NCI-H1694 treated with DMSO at 0.1 percent for 48 hours (cell line): ENCODE results near the gene KCNH5.

Experiments
- DNase-seq: peaks from one replicate; lab custom pipeline; 2025; lab: John Stamatoyannopoulos, UW

KCNH5 gene

DNA sequence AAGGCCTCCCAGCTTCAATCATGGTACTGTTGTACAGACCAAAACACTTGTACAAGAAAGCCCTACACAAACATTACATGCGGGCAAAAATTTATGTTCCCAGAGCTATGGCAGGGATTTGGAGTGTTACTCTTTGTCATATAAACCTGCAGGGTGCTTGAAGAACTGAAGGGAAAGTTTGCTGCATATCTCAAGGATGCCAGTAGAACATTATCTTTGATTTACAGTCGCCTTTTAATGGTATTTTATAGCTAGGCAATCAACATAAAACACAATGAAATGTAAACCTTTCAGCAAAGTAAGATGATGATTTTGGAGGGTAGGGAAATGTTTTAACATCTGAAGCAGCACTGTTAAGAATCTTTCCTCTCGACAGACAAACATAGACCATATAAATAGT, 305.6 kb downstream of the KCNH5 start:
- no peak for DNase-seq

- no peak for DNase-seq
These were observed 308.9 kb downstream of the KCNH5 start for GRCh38 chr14:62736048-62737043.

GRCh38 chr14:62734831-62735230, 310.4 kb downstream of the KCNH5 start:
- no peak for DNase-seq

DNA sequence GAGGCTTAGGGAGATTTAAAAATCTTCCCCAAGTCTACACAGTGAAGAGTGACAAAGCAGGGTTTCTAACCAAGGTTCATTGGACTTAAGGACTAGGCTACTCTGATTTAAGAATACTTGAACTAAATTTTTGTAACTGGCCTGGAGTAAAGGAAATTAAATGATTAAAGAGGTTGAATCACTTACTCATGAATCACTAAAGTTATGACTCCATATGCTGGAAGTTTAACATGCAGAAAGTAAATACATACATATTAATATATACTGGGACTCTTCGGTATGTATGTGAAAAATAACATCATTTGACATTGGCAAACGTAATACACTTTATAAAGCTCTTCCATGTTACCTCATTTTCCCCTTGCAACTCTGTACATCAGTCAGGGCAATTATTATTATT, 322.9 kb downstream of the KCNH5 start:
- DNase-seq, result no peak

- no peak for DNase-seq
These were observed 326.6 kb downstream of the KCNH5 start for GRCh38 chr14:62718629-62719028.

- no peak for DNase-seq
These were observed 333.8 kb downstream of the KCNH5 start for GRCh38 chr14:62711351-62712023.

DNA sequence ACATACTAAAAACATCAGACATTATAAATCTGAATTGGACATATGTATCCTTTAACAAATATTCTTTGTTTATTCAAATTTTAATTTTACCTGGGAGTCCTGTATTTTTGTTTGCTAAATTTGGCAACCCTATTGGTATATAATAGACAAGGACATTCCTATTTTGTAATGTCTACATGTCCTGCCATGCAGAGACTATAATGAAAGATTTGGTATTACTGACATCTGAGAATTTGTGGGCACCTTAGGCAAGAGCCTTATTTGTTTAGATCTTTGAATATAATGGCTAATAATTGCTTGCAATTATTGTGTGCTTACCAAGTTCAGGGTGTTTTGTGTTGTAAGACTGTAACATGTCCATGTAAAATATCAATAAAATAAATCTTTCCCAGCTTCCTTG, 334.4 kb downstream of the KCNH5 start:
- no peak for DNase-seq

DNA sequence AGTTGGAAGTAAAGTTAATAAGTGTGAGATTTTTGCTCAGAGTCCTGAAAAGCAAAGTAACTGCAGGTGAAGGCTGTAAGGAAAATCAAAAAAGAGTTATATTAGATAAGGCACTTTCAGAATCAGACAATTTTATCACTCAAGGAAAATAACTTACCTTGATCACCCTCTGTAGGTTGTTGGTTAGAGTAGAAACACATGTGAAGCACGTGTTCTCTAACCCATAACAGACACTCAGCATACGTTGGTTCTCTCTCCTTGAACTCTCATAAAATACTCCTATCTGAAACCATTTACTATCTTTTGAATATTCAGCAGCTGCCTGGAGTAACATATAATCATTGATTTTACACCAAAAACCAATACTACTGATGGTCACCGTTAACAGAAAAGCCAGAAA, 335.5 kb downstream of the KCNH5 start:
- no peak for DNase-seq

DNA sequence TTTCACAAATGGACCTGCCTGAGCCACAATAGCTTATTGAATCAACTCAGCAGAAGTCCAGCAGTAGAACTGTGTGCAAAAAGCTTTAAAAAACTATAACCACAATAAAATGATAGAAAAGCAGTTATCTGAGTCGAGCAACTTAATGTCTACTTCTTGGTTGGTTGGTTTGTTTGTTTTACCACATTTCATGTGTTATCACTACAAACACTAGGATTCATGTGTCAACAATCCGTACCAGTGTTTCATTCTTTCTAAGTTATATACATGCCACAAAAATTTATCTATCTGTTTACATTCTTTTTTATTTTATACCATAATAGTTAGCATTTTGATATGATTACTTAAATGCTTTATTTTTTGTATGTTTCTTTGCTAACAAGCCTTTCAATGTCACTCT, 339.0 kb downstream of the KCNH5 start:
- no peak for DNase-seq

DNA sequence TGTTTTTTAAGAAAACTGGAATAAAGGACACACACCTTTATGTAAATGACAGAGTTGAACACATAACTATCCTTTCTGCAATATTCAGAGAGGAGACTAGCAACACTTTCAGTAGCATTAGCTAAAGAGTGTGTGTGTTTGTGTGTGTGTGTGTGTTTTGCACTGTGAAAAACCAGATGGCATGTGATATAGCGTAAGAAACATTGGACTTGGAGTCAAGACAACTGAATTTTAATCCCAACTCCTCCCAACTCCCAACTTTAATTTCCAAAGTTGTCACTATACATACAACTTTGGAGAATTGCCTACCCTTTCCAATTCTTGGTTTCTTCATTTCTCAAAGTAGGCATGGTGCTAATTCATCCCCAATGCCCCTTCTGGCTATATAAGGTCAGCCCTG, 347.8 kb downstream of the KCNH5 start:
- DNase-seq, result no peak

- DNase-seq, result no peak
These were observed 348.3 kb downstream of the KCNH5 start for GRCh38 chr14:62696929-62697328.

DNA sequence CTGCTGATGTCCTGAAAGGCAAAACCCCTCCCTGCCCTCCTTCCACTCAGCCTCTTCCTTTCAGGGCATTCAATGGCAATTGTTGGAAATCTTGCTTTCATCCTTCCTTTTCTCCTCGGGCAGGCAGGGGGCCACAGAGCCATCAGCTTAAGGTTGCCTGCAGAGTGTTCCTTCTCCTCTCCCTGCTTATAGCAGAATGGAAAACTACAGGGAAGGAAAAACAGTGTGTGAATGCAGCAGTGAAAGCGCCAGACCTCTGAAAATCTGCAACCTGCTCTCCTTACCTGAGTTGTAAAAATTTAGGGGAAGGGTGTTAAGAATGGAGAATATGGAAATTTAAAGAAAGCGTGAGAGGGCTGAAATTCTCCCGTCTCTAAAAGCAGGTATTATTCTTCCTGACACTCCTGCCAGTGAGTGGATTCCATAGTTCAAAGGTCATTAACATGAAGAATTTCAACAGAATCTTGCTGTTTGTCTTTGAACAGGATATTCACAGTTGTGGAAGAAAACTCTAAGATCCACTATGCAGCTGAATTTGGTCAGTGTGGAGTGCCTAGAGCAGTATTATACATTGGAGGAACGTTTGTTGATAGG, 348.8 kb downstream of the KCNH5 start:
- no peak for DNase-seq

DNA sequence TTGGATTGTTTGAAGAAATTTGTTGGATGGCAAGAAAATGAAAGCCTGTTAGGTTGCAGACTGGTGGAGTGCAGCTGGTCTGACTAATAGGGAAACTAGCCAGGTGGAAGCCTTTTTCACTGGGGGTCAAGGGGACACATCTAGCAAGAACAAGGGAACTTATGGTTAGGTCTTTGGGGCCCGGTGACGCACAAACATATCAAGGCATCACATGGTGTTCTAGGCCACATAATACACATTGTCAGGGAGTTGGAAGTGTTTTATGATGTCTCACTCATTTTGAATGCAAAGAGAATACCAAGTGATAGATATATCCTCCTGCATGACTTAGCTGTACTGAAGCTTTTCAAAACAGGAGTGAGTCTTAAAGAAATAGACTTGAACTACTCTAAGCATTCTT, 351.2 kb downstream of the KCNH5 start:
- no peak for DNase-seq

DNA sequence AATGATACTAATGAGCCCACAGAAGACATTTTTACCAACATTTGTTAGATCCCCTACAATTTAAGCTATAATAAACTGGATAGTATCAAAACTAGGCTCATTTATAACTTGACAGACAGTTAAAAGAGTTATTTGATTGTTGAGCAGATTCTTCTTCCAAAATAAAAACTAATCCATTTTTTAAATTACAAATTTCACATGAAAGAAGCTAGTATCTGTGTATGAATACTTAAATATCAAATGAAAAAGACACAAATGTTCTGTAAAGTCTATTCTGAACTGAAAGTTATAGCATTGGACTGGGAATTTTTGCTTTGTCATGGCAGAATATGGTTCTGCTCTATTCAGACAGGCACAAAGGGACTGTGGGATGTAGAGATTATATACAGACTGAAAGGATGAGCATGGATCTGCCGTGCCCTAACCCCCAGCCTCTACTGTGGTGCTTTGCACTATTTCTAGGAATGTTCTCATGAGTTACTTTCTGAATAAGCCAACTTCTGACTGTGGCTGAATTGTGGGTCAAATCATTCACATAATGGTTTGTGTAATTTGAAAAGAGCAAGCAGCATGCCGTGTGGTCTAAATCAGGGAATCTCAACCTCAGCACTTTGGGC, 352.7 kb downstream of the KCNH5 start:
- no peak for DNase-seq

GRCh38 chr14:62691647-62692489, 353.4 kb downstream of the KCNH5 start:
- DNase-seq, result peak; percentile 77

- no peak for DNase-seq
These were observed 355.5 kb downstream of the KCNH5 start for GRCh38 chr14:62689733-62690132.

- no peak for DNase-seq
These were observed 357.4 kb downstream of the KCNH5 start for GRCh38 chr14:62687818-62688217.

- DNase-seq, result no peak
These were observed 360.9 kb downstream of the KCNH5 start for GRCh38 chr14:62684376-62684775.

DNA sequence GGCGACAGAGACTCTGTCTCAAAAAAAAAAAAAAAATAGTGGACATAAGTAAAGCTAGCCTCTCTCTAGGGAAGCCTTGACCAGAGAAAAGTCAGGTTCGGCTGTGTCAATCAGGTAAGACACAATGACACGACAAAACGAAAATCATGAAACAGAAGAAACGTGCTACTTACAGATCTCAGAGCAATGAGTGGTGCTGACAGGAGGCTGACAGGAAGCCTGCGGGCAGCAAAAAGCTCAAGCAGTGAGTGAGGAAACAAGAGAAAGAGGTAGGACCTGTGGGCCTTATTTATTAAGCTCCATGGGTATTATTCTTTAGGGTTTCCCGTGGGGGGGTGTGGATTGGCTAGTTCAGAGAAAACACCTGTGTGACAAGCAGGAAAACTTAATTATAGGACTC, 363.1 kb downstream of the KCNH5 start:
- no peak for DNase-seq

DNA sequence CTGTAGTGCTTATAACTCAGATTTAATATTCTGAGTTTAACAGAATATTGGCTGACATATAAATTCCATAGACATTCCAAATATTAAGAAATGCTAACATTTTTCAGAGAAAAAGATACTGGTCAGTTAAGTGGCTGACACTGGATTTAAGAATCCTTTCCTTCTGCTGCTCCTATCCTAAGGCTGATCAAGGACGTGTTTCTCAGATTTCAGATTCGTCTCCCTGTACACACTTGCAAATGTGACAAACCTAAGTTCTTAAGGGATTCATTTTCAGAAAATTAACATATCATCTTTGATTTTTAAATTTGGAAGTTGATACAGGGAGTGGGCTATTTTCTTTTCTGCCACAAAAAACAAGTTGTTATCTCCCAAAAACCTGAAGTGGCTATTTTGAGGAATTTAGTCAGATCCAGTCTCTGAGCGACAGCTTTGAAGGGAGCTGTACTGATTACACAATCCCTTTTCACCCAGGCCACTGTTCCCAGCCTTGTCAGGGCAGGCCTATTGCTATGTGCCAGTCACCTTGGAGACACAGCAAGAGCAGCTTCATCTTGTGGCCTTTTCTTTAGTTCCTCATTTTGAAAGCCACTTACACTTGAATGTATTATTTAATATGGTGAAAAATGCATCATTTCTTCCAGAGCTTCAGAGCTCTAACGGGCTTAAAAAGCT, 370.6 kb downstream of the KCNH5 start:
- no peak for DNase-seq
